WTC11 (cell line): ENCODE measurements around the gene TMEM119. TPM values are rescaled to one million over a fixed set of nuclear protein-coding genes. Genes with fewer than 3 reads are reported as not detected.
A peak's percentile ranks its signal among the peaks of the same experiment; 100 is the strongest.

ENCODE experiments used
- ATAC-seq: fragments of 200-7000 bp; cut with Tn5 transposase; 2 replicates; pipeline ENCODE4 v1.10.0; 2021; ENCODE audit warnings: mild to moderate bottlenecking, moderate library complexity
- CTCF ChIA-PET: fragments of 300-600 bp; sonication (Branson Sonifier 250); formaldehyde crosslinking; loops from one replicate; lab custom pipeline; 2021; ENCODE audit warnings: antibody characterized with exemption; lab: Charles Lee
- POLR2A ChIA-PET: fragments of 350-600 bp; sonication (Branson Sonifier 250); formaldehyde crosslinking; loops from one replicate; lab custom pipeline; 2021; ENCODE audit warnings: antibody characterized with exemption; lab: Charles Lee
- DNase-seq: peaks from one replicate; pipeline ENCODE4 v3.0.0; 2021; ENCODE audit warnings: low spot score
- H3K27ac Mint-ChIP-seq: 2 replicates; pipeline ENCODE4 v1.8.0; 2021; ENCODE audit warnings: mixed read lengths
- H3K27me3 Mint-ChIP-seq: 2 replicates; pipeline ENCODE4 v1.8.0; 2021; ENCODE audit warnings: low read depth, mild to moderate bottlenecking, moderate library complexity, mixed read lengths
- H3K36me3 Mint-ChIP-seq: 2 replicates; pipeline ENCODE4 v1.8.0; 2021; ENCODE audit warnings: mixed read lengths
- H3K4me1 Mint-ChIP-seq: 2 replicates; pipeline ENCODE4 v1.8.0; 2022; ENCODE audit warnings: mixed read lengths
- H3K4me3 Mint-ChIP-seq: 2 replicates; pipeline ENCODE4 v1.8.0; 2021; ENCODE audit warnings: mild to moderate bottlenecking, moderate library complexity, mixed read lengths
- H3K9me3 Mint-ChIP-seq: 2 replicates; pipeline ENCODE4 v1.8.0; 2021; ENCODE audit warnings: mixed read lengths
- AFF4 ChIP-seq: sonication (generic); formaldehyde crosslinking; IDR thresholded peaks from 2 replicates; pipeline ENCODE4 v1.8.1; 2023; ENCODE audit warnings: mild to moderate bottlenecking, missing genetic modification reagents, borderline replicate concordance
- ATF3 ChIP-seq: sonication (generic); formaldehyde crosslinking; conservative IDR thresholded peaks from 2 replicates; pipeline ENCODE4 v1.8.1; 2022; ENCODE audit warnings: mild to moderate bottlenecking, missing genetic modification reagents
- CBFB ChIP-seq: sonication (generic); formaldehyde crosslinking; IDR thresholded peaks from 2 replicates; pipeline ENCODE4 v1.8.1; 2022; ENCODE audit warnings: mild to moderate bottlenecking, low read depth, missing genetic modification reagents
- CREM ChIP-seq: sonication (generic); formaldehyde crosslinking; IDR thresholded peaks from 2 replicates; pipeline ENCODE4 v1.8.1; 2022; ENCODE audit warnings: mild to moderate bottlenecking, missing genetic modification reagents, moderate library complexity
- ELF4 ChIP-seq: sonication (generic); formaldehyde crosslinking; IDR thresholded peaks from 2 replicates; pipeline ENCODE4 v1.8.1; 2022; ENCODE audit warnings: low read depth, mild to moderate bottlenecking, moderate library complexity, missing genetic modification reagents
- ETV6 ChIP-seq: sonication (generic); formaldehyde crosslinking; IDR thresholded peaks from 2 replicates; pipeline ENCODE4 v1.8.1; 2022; ENCODE audit warnings: mild to moderate bottlenecking, missing genetic modification reagents
- NFATC4 ChIP-seq: fragments of 250-450 bp; sonication (Bioruptor Pico); IDR thresholded peaks from 2 replicates; pipeline ENCODE4 v1.9.0; 2021; ENCODE audit warnings: mild to moderate bottlenecking
- NFE2L1 ChIP-seq: sonication (generic); formaldehyde crosslinking; IDR thresholded peaks from 2 replicates; pipeline ENCODE4 v1.8.1; 2023; ENCODE audit warnings: missing genetic modification reagents
- NR2C2 ChIP-seq: sonication (generic); formaldehyde crosslinking; IDR thresholded peaks from 2 replicates; pipeline ENCODE4 v1.8.0; 2022; ENCODE audit warnings: mild to moderate bottlenecking, missing genetic modification reagents
- NR3C1 ChIP-seq: sonication (generic); formaldehyde crosslinking; conservative IDR thresholded peaks from 2 replicates; pipeline ENCODE4 v1.8.1; 2023; ENCODE audit warnings: low read depth, mild to moderate bottlenecking, missing genetic modification reagents
- TCF7 ChIP-seq: sonication (generic); formaldehyde crosslinking; IDR thresholded peaks from 2 replicates; pipeline ENCODE4 v1.8.0; 2022; ENCODE audit warnings: mild to moderate bottlenecking, low read depth, missing genetic modification reagents, moderate library complexity
- USF2 ChIP-seq: sonication (generic); formaldehyde crosslinking; IDR thresholded peaks from 2 replicates; pipeline ENCODE4 v1.8.1; 2023; ENCODE audit warnings: mild to moderate bottlenecking, missing genetic modification reagents, moderate library complexity
- ZNF121 ChIP-seq: sonication (generic); formaldehyde crosslinking; IDR thresholded peaks from 2 replicates; pipeline ENCODE4 v1.8.0; 2023; ENCODE audit warnings: missing genetic modification reagents
- ZNF138 ChIP-seq: sonication (generic); formaldehyde crosslinking; conservative IDR thresholded peaks from 2 replicates; pipeline ENCODE4 v1.8.1; 2022; ENCODE audit warnings: mild to moderate bottlenecking, moderate library complexity, missing genetic modification reagents
- ZNF671 ChIP-seq: fragments of 250-450 bp; sonication (Bioruptor Pico); IDR thresholded peaks from 2 replicates; pipeline ENCODE4 v1.8.0; 2021; ENCODE audit warnings: mild to moderate bottlenecking
- total RNA-seq: library from RNA; stranded (reverse); gene quantifications from 3 replicates; pipeline ENCODE4 v1.2.3, GENCODE V29; 2021
- TF ChIP-seq, protein P1 (sequence below): sonication (generic); formaldehyde crosslinking; IDR thresholded peaks from 2 replicates; pipeline ENCODE4 v1.8.1; 2022; ENCODE audit warnings: mild to moderate bottlenecking, missing genetic modification reagents, moderate library complexity, borderline replicate concordance

TMEM119 gene
- total RNA-seq, 1 experiment from 2014 or later: 0.20 TPM

DNA sequence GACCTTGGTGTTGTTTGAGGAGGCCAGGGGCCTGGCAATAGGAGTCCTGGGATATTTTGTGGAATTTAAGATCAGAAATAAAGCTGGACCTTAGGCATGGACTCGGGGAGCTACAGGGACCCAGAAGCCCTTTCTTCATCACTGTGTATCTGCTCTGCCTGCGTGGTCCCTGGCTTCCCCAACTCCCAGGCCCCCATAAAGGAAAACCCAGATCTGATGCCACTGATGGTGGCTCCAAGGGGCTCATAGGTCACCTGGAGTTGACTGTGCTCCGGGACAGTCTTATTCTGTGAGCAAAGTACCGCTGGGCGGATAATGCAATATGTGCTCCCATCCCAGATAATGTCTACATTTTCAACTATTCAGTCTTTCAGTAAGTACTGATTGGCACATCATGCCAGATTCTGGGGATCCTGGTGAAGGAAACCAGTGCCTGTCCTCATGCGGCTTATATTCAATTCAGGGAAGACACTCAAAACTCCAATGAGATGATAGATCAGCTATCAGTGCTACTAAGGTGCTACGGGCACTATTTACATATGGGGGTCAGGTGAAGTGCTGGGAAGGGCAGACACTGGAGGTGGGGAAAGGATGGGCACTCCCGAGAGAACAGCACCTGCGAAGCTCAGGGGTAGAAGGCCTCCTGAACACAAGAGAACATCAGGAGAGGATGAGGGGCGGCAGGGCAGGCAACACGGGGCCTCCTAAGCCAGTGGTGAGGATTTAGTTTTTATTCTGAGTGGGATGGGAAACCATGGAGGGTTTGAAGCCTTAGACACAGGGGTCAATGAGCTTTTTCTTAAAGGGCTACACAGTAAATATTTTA lies 41.3 kb upstream of the TMEM119 start:
- ChIA-PET POLR2A (interaction anchor here (1.4 kb wide), 1 partner anchor 91 kb away, joined by 4 read pairs; no protein-coding TSS in a partner anchor), CTCF (interaction anchor here (0.6 to 3.8 kb wide), 6 partner anchors 17 to 1017 kb away, joined by 3 to 20 read pairs (median 5); no protein-coding TSS in a partner anchor)
- Mint-ChIP-seq H3K27ac (0 out of 2 replicates have a peak overlapping the region, but pooled peaks have one; percentile 35), H3K9me3 (no peaks in the 10 kb centered on the region), H3K27me3 (no peaks in the 10 kb centered on the region), H3K4me1 (peaks cover 57% of the 10 kb centered on the region), H3K4me3 (no peak overlapping the region), H3K36me3 (no peaks in the 10 kb centered on the region)
- ATAC-seq: no peak
- no peak for TF ChIP-seq CREM
- no peak for TF ChIP-seq ELF4
- TF ChIP-seq ZNF671: 0 out of 2 replicates have a peak, but pooled peaks have one; percentile 19
- no peak for DNase-seq

GRCh38 chr12:108638141-108638827 lies 40.4 kb upstream of the TMEM119 start:
- no peaks in the 10 kb centered on the region for H3K36me3 Mint-ChIP-seq
- H3K27ac Mint-ChIP-seq: peak overlapping the region; percentile 89
- no peaks in the 10 kb centered on the region for H3K27me3 Mint-ChIP-seq
- DNase-seq: peak; percentile 55
- peak; percentile 63 for ATAC-seq
- CTCF ChIA-PET: interaction anchor here (1.0 to 3.8 kb wide), 8 partner anchors 9 to 1016 kb away, joined by 3 to 20 read pairs (median 8); no protein-coding TSS in a partner anchor
- H3K4me1 Mint-ChIP-seq: peaks cover 64% of the 10 kb centered on the region
- 0 out of 2 replicates have a peak, but pooled peaks have one; percentile 47 for TF ChIP-seq CBFB (CRISPR knock-in tag)
- TF ChIP-seq USF2 (CRISPR knock-in tag): no peak
- 0 out of 2 replicates have a peak, but pooled peaks have one; percentile 22 for TF ChIP-seq ZNF121
- TF ChIP-seq NFATC4: no peak
- TF ChIP-seq TCF7 (CRISPR knock-in tag): no peak
- TF ChIP-seq NFE2L1: no peak
- 0 out of 2 replicates have a peak, but pooled peaks have one; percentile 30 for TF ChIP-seq NR3C1
- no peak for TF ChIP-seq ATF3
- peak; percentile 37; the same call in 1 of the 2 replicates for TF ChIP-seq ETV6
- TF ChIP-seq, all 79 proteins: peak for 4
- no peaks in the 10 kb centered on the region for H3K9me3 Mint-ChIP-seq
- POLR2A ChIA-PET: interaction anchor here (0.6 to 1.4 kb wide), 2 partner anchors 92 to 220 kb away, joined by 3 to 4 read pairs; no protein-coding TSS in a partner anchor
- peak overlapping the region; percentile 34 for H3K4me3 Mint-ChIP-seq

GRCh38 chr12:108637222-108637971 lies 39.5 kb upstream of the TMEM119 start:
- ChIA-PET POLR2A (interaction anchor here (1.0 to 1.4 kb wide), 2 partner anchors 93 to 164 kb away, joined by 4 read pairs; no protein-coding TSS in a partner anchor), CTCF (interaction anchor here (0.8 to 2.2 kb wide), 6 partner anchors 10 to 314 kb away, joined by 3 to 11 read pairs (median 4); no protein-coding TSS in a partner anchor)
- H3K27me3 Mint-ChIP-seq: no peaks in the 10 kb centered on the region
- no peak overlapping the region for H3K4me3 Mint-ChIP-seq
- no peaks in the 10 kb centered on the region for H3K9me3 Mint-ChIP-seq
- ATAC-seq (peak; percentile 7; the same call in 1 of the 2 replicates), DNase-seq (no peak)
- no peak overlapping the region for H3K27ac Mint-ChIP-seq
- H3K36me3 Mint-ChIP-seq: no peaks in the 10 kb centered on the region
- H3K4me1 Mint-ChIP-seq: peaks cover 64% of the 10 kb centered on the region
- TF ChIP-seq, protein P1, sequence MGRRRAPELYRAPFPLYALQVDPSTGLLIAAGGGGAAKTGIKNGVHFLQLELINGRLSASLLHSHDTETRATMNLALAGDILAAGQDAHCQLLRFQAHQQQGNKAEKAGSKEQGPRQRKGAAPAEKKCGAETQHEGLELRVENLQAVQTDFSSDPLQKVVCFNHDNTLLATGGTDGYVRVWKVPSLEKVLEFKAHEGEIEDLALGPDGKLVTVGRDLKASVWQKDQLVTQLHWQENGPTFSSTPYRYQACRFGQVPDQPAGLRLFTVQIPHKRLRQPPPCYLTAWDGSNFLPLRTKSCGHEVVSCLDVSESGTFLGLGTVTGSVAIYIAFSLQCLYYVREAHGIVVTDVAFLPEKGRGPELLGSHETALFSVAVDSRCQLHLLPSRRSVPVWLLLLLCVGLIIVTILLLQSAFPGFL (CRISPR knock-in tag): no peak
- TF ChIP-seq ZNF121 (no peak), ZNF138 (CRISPR knock-in tag) (no peak), AFF4 (CRISPR knock-in tag) (no peak), NR2C2 (no peak)
